Thoracic aorta (tissue), 2 donors: Measurements from ENCODE around the gene ZNF611. TPM values are rescaled to one million over a fixed set of nuclear protein-coding genes. Genes with fewer than 3 reads are reported as not detected.
"Not testable (repeated sequence)": the region's sequence is repeated elsewhere in the genome, so short reads cannot be mapped to it uniquely, and the experiment has no call there.

ENCODE experiments used
- ATAC-seq: fragments of 150-250 bp; one replicate; pipeline ENCODE4 v1.8.0; 2017; ENCODE audit warnings: low read depth; ENCODE audit not compliant: insufficient number of reproducible peaks, low FRiP score
- DNase-seq: peaks from one replicate; pipeline ENCODE4 v3.0.0-alpha.2; 2020; ENCODE audit warnings: low spot score
- H3K27ac ChIP-seq, 2 donors: fragments of 200-600 bp; sonication (generic); 1 replicate in 1 of 2; 2 replicates in 1 of 2; pipeline ENCODE4 v1.5.1; 2016; ENCODE audit warnings: mild to moderate bottlenecking in 2 of 2, moderate library complexity in 2 of 2
- H3K27me3 ChIP-seq: fragments of 200-600 bp; sonication (generic); replicated peaks from 2 replicates; pipeline ENCODE4 v1.6.0; 2016; ENCODE audit warnings: mild to moderate bottlenecking; ENCODE audit not compliant: insufficient read depth
- H3K36me3 ChIP-seq: fragments of 200-600 bp; sonication (generic); one replicate; pipeline ENCODE4 v1.5.1; 2016
- H3K4me1 ChIP-seq, 2 donors: fragments of 200-600 bp; sonication (generic); 1 replicate in 1 of 2; 2 replicates in 1 of 2; pipeline versions ENCODE4 v1.5.1 to v1.6.0; 2016; ENCODE audit warnings: low read depth in 2 of 2, mild to moderate bottlenecking in 1 of 2; ENCODE audit not compliant: control insufficient read depth in 1 of 2
- H3K4me3 ChIP-seq: fragments of 200-600 bp; sonication (generic); 2 replicates; pipeline ENCODE4 v1.5.1; 2016; ENCODE audit warnings: mild to moderate bottlenecking
- H3K9me3 ChIP-seq: fragments of 200-600 bp; sonication (generic); 2 replicates; pipeline ENCODE4 v1.5.1; 2016
- total RNA-seq, 2 donors: library from RNA; depleted of rRNA; stranded (reverse); fragments of >200 nt; gene quantifications; one replicate each; pipeline versions ENCODE4 v1.1.0 to v1.2.3, GENCODE V29; 2016
- TF ChIP-seq, protein P1 (sequence below): fragments of 200-600 bp; sonication (generic); IDR thresholded peaks from one replicate; pipeline ENCODE4 v1.5.1; 2019; ENCODE audit warnings: antibody characterized with exemption

The ZNF611 gene
- total RNA-seq, 2 donors from 2014 or later: 26.3 to 30.0 TPM

DNA sequence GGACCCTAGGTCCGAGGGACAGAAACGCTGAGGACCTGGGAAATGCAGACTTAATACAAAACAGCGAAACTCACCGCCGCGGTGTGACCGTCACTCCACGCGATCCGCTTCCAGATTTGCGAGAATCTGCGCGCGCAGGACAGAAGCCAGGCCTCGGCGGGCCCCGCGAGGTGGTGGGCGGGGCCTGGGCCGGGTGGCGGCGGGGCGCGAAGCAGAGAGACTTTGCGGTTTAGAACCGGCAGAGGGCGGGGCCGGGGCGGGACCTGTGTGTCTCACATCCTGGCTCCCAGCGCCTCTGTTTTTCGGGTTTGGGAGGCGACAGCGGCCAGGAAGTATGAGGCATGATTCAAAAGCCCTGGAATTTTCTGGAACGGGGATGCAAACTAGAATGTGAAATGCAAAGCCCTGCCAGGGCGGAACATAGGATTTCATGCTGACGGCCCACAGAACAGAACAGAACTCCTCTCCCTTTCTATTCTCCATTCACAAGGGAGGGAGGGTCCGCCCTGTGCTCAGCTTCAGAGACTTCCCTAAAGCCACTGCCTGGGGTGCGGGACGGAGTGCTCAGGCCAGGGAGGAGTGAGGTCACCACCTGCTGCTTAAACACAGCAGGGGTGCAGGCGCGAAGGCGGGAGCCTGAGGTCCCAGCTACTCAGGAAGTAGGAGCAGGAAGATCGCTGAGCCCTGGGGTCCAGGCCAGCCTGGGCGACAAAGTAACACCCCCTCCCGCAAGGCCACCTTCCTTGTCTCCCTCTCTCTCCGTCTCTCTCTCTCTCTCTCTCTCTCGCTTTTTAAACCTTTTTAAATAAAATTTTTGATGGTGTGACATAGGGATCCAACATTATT is 44.3 kb downstream of the ZNF611 start:
- TF ChIP-seq, protein P1, sequence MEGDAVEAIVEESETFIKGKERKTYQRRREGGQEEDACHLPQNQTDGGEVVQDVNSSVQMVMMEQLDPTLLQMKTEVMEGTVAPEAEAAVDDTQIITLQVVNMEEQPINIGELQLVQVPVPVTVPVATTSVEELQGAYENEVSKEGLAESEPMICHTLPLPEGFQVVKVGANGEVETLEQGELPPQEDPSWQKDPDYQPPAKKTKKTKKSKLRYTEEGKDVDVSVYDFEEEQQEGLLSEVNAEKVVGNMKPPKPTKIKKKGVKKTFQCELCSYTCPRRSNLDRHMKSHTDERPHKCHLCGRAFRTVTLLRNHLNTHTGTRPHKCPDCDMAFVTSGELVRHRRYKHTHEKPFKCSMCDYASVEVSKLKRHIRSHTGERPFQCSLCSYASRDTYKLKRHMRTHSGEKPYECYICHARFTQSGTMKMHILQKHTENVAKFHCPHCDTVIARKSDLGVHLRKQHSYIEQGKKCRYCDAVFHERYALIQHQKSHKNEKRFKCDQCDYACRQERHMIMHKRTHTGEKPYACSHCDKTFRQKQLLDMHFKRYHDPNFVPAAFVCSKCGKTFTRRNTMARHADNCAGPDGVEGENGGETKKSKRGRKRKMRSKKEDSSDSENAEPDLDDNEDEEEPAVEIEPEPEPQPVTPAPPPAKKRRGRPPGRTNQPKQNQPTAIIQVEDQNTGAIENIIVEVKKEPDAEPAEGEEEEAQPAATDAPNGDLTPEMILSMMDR: peak; percentile 49
- Histone ChIP-seq H3K36me3 (no peaks in the 10 kb centered on the region), H3K4me3 (peak overlapping the region; percentile 71), H3K27me3 (no peaks in the 10 kb centered on the region), H3K9me3 (no peaks in the 10 kb centered on the region), H3K27ac (peak overlapping the region; percentile 92 to 96), H3K4me1 (peaks cover 3 to 35% of the 10 kb centered on the region in 2 donors)
- ATAC-seq (peak; percentile 94), DNase-seq (peak; percentile 82)

DNA sequence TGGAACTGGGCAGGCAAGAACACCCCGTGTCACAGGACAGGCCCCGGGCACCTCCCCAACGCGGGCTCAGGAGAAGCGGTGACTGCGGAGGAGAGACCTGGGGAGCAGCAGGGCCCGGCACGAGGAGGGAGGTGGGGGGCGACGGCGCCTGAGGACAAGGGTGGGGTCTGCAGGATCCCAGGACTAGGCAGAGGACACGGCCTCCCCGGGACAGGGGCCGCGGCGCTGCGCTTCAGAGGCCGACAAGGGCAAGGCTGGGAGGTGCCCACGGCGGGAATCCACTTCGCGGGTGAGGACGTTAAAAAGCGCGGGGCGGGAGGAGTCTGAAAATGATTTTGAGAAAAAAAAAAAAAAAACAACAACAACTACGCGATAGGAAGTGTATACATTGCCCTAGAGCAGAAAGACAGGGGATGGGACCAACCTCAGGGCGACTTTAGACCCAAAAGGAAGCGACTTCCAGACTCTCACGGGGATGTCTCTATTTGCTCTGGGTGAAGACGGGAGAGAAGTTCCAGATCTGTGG is 44.9 kb downstream of the ZNF611 start:
- no peaks in the 10 kb centered on the region for H3K27me3 ChIP-seq
- TF ChIP-seq, protein P1: no peak
- DNase-seq: peak; percentile 4
- H3K36me3 ChIP-seq: peaks cover 2% of the 10 kb centered on the region
- H3K9me3 ChIP-seq: no peaks in the 10 kb centered on the region
- no peak for ATAC-seq
- peak overlapping the region; percentile 71 for H3K4me3 ChIP-seq
- peak overlapping the region; percentile 92 to 96 for H3K27ac ChIP-seq
- H3K4me1 ChIP-seq: peaks cover 3 to 40% of the 10 kb centered on the region in 2 donors

DNA sequence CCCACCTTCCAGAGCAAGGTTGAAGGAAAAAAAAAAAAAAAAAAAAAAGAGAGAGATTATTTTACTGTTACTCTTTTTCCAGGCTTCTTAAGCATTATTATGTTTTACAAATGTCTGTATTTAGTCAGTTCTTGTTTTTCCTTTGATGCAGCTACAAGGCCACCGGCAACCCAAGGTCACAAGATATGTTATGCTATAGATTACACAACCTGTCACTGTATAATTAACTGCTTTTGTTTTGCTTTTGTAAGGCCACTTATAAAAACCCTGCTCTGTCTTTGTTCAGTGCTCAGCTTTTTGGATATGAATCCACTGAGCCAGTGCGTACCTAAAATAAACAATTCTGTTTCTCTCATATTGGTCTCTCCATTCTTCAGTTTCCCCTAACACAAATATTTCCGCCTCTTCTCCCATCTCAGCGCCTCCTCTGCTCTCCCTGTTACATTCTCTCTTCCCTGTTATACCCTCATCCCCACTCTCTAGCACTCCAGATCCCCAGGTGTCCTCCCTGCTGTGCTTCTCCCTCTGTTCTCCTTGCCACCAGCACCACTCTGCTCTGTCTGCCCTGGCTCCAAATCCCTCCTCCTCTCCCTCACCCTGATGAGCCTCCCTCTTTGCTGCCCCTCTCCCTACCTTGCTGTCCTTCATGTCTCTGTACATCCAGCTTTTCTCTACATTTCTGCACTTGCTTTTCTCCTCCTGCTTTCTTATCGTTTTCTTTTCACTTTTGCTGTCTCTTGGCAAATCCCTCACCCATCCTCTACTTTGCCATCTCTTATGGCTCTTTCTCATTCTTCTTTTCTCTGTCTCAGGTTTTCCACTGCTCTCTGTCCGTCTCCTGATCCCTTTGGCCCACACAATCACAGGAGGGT is 45.7 kb downstream of the ZNF611 start:
- peak overlapping the region; percentile 92 to 96 for H3K27ac ChIP-seq
- peak overlapping the region; percentile 71 for H3K4me3 ChIP-seq
- peaks cover 3 to 47% of the 10 kb centered on the region in 2 donors for H3K4me1 ChIP-seq
- H3K27me3 ChIP-seq, H3K36me3 ChIP-seq, DNase-seq, ATAC-seq, H3K9me3 ChIP-seq: not testable (repeated sequence)

DNA sequence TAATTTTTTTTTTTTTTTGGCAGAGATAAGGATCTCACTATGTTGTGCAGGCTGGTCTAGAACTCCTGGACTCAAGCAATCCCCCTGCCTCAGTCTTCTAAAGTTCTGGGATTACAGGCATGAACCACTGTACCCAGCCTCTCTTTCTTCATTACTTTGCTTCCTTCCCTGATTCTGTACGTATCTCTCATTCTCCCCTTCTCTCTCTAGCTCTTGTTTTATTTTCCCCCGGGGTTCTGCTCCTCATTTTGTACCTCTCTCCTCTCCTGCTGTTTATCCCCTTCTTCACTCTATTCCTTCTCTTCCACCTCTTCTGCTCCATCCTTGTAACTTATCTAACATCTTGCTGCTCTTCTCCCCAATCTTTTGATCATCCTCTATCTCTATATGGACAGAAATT is 46.5 kb downstream of the ZNF611 start:
- Histone ChIP-seq H3K27ac (peak overlapping the region; percentile 92 to 96), H3K27me3 (no peaks in the 10 kb centered on the region), H3K9me3 (no peaks in the 10 kb centered on the region), H3K4me1 (peaks cover 3 to 47% of the 10 kb centered on the region in 2 donors), H3K4me3 (peak overlapping the region; percentile 71), H3K36me3 (peaks cover 3% of the 10 kb centered on the region)
- DNase-seq (no peak), ATAC-seq (no peak)
- TF ChIP-seq, protein P1: no peak

DNA sequence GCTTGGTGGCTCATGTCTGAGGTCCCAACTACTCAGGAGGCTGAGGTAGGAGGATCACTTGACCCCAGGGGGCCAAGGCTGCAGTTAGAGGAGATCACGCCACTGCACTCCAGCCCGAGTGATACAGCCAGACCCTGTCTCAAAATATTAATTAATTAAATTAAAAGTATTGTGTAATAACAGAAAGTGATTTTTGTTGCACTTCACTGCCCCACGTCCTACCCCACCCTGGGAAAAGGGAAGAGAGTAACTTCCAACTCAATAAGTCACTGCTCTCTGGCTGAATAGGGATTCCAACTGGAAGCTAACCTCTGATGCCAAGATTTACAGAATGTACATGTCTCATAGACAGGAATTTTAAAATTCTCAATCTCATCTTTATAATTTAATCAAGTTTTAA is 47.2 kb downstream of the ZNF611 start:
- Histone ChIP-seq H3K9me3 (no peaks in the 10 kb centered on the region), H3K36me3 (peaks cover 3% of the 10 kb centered on the region), H3K4me1 (peaks cover 3 to 47% of the 10 kb centered on the region in 2 donors), H3K27ac (no peak overlapping the region), H3K4me3 (no peak overlapping the region), H3K27me3 (no peaks in the 10 kb centered on the region)
- ATAC-seq (no peak), DNase-seq (no peak)
- TF ChIP-seq, protein P1: no peak
